Measurements from ENCODE around the gene SEC11A.
"Not testable (repeated sequence)": the region's sequence is repeated elsewhere in the genome, so short reads cannot be mapped to it uniquely, and the experiment has no call there.

Gene SEC11A

DNA sequence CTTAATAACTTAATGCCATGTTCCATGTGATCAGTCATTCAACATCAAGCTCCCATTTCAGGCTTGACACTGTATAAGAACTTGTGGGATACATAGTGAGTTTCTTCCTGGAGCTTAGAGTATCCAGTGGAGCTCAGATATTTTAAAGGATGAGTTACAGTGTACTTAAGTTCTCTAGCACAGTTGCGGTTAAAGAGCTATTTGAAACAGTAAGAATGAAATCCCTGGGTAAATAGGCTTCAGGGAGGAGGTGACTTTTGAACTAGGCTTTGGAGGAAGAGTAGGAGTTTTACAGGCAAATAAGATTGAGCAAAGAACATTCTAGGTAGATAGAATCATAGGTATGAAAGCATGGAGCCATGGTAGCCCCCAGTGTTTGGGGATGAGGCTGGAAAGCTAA, 36.3 kb upstream of the SEC11A start:
- H3K36me3 ChIP-seq (ENCODE audit: control insufficient read depth, insufficient read depth, low read length, severe bottlenecking): no peaks in the 10 kb centered on the region
- no peaks in the 10 kb centered on the region for H3K9me3 ChIP-seq (ENCODE audit: control insufficient read depth, low read length)
- H3K4me1 ChIP-seq (ENCODE audit: control insufficient read depth, insufficient read depth, low read length): peaks cover 30% of the 10 kb centered on the region
- no peak for DNase-seq (ENCODE audit: low read depth)
- H3K9ac ChIP-seq (ENCODE audit: low read length): no peak overlapping the region
- no peaks in the 10 kb centered on the region for H3K27me3 ChIP-seq (replicated peaks; ENCODE audit: control insufficient read depth, insufficient read depth, low read length)
- H3K4me3 ChIP-seq (ENCODE audit: low read length): peak overlapping the region; percentile 52

DNA sequence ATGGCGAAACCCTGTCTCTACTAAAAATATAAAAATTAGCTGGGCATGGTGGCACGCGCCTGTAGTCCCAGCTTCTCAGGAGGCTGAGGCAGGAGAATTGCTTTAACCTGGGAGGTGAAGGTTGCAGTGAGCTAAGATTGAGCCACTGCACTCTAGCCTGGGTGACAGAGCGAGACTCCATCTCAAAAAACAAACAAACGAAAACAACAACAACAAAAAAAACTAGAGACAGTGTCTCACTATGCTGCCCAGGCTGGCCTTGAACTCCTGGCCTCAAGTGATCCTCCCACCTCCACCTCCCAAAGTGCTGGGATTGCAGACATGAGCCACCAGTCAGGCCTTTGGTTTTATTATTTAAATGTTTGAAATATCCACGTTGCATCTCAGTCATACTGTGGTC, 35.8 kb upstream of the SEC11A start:
- DNase-seq (ENCODE audit: low read depth); H3K4me3 ChIP-seq (ENCODE audit: low read length); H3K9me3 ChIP-seq (ENCODE audit: control insufficient read depth, low read length); H3K9ac ChIP-seq (ENCODE audit: low read length); H3K27me3 ChIP-seq (replicated peaks; ENCODE audit: control insufficient read depth, insufficient read depth, low read length); H3K36me3 ChIP-seq (ENCODE audit: control insufficient read depth, insufficient read depth, low read length, severe bottlenecking): not testable (repeated sequence)
- peaks cover 33% of the 10 kb centered on the region for H3K4me1 ChIP-seq (ENCODE audit: control insufficient read depth, insufficient read depth, low read length)

DNA sequence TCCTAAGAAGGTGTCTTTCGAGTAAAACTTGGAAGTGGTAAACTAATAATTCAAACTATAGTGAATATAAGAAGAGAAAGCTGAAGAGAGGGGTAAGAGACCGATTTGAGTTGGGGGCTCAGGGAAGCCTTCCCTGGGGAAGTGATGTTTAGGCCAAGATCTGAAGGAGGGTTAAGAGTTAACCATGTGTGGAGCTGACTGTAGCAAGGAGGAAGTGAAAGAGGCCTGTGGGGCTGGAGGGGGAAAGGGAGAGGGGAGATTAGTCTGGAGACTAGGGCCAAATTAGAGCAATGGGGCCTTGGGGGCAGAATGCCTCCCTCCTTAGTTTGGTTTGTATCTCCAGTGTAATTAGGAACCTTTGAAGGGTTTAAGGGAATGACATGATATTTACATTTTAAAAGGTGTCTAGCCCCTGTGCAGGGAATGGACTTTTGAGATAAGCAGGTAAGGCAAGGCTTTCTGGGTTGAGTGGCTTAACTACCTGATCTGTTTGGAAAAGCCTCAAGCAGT, 34.7 kb upstream of the SEC11A start:
- Histone ChIP-seq H3K4me3 (ENCODE audit: low read length) (peak overlapping the region; percentile 31), H3K27me3 (replicated peaks; ENCODE audit: control insufficient read depth, insufficient read depth, low read length) (no peaks in the 10 kb centered on the region), H3K4me1 (ENCODE audit: control insufficient read depth, insufficient read depth, low read length) (peaks cover 33% of the 10 kb centered on the region), H3K36me3 (ENCODE audit: control insufficient read depth, insufficient read depth, low read length, severe bottlenecking) (no peaks in the 10 kb centered on the region), H3K9me3 (ENCODE audit: control insufficient read depth, low read length) (no peaks in the 10 kb centered on the region), H3K9ac (ENCODE audit: low read length) (peak overlapping the region; percentile 20)
- no peak for DNase-seq (ENCODE audit: low read depth)

DNA sequence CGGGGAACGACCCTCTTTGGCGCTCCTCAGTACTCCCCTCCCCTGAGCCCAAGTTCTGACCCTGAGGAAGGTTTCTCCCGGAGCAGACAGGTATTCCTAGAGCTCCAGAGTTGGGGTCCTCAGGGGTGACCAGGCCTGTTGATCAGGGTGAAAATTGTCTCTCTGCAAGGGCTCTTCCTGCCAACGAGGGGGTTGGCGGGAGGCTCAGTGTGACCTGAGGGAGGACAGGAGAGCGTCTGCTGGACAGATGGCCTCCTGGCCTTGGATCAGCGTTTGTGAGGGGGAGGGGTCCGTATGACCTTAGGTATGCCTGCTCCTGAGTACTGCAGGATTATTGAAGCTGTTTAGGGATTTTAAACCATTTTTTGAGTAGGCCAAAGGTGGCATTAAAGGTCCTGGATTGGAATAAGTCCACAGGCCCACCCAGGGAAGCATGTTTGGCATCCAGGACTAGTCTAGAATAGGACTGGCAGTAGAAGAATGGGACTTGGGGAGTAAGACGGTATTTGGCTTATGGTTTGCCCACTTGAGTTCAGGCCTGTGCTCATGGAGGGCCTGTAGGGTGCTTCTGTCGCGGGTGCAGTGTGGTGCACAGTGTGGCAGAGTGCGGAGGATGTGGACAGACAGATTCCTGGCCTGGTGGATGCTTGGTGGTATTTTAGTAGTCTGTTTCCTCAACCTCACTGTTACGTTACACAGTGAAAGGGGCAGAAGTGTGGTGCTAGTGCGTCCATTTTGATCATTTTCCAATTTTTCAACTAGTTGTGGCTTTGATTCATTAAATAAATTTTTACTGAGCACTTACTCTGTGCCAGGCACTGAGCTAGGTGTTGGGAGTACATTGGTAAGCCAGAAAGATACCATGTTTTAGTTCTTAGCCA, 33.4 kb upstream of the SEC11A start:
- no peaks in the 10 kb centered on the region for H3K9me3 ChIP-seq (ENCODE audit: control insufficient read depth, low read length)
- H3K27me3 ChIP-seq (replicated peaks; ENCODE audit: control insufficient read depth, insufficient read depth, low read length): no peaks in the 10 kb centered on the region
- no peaks in the 10 kb centered on the region for H3K36me3 ChIP-seq (ENCODE audit: control insufficient read depth, insufficient read depth, low read length, severe bottlenecking)
- peak overlapping the region; percentile 99 for H3K9ac ChIP-seq (ENCODE audit: low read length)
- DNase-seq (ENCODE audit: low read depth): peak; percentile 50
- peaks cover 33% of the 10 kb centered on the region for H3K4me1 ChIP-seq (ENCODE audit: control insufficient read depth, insufficient read depth, low read length)
- peak overlapping the region; percentile 96 for H3K4me3 ChIP-seq (ENCODE audit: low read length)

DNA sequence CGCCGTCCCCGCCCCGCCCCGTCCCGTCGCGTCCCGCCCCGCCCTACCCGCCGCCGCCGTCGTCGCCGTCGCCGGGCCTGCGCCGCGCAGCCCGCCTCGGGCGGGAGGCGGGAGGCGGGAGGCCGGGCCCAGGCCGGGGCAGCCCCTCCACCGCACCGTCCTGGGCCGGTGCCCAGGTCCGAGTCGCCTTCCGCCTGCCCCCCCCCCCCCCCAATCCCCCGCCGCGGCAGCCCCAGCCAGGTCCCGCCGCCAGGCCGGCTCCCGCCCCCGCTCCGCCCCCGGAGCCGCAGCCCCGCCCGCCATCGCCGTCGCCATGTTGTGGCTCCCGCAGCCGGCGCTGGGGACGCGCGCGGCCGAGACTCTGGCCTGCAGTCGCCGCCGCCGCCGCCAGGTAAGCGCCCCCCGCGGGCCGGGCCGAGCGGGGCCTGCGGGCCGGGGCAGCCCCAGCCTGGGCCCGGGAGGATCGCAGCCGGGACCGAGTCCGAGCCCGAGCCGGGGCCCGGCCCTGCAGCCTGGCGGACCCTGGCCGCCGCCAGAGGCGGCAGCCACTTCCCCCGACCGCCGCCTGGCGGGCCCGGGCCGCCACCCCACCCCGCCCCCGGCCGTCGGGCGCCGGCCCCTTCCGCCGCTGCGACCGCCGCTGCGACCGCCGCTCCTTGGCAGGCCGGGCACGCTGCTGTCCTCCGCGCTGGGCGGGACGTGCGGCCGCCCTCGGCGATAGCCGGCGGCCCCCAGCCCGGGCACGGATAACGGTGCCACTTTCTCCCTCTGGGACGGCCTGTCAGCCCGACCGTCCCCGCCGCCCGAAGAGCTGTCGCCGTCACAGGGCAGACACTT, 32.6 kb upstream of the SEC11A start, which contains the start of gene ZNF592:
Gene ZNF592 (plus strand): TSS at position 319 of the 837 bp plus-strand sequence. CDS start 34,084 bp downstream, outside the sequence.
- Histone ChIP-seq H3K9me3 (ENCODE audit: control insufficient read depth, low read length) (no peaks in the 10 kb centered on the region), H3K4me3 (ENCODE audit: low read length) (peak within 1 kb of the TSS; percentile 96), H3K4me1 (ENCODE audit: control insufficient read depth, insufficient read depth, low read length) (peaks cover 33% of the 10 kb centered on the region), H3K27me3 (replicated peaks; ENCODE audit: control insufficient read depth, insufficient read depth, low read length) (no peaks in the 10 kb centered on the region), H3K36me3 (ENCODE audit: control insufficient read depth, insufficient read depth, low read length, severe bottlenecking) (no peaks in the 10 kb centered on the region), H3K9ac (ENCODE audit: low read length) (peak within 1 kb of the TSS; percentile 99)
- peak; percentile 88 for DNase-seq (ENCODE audit: low read depth)

DNA sequence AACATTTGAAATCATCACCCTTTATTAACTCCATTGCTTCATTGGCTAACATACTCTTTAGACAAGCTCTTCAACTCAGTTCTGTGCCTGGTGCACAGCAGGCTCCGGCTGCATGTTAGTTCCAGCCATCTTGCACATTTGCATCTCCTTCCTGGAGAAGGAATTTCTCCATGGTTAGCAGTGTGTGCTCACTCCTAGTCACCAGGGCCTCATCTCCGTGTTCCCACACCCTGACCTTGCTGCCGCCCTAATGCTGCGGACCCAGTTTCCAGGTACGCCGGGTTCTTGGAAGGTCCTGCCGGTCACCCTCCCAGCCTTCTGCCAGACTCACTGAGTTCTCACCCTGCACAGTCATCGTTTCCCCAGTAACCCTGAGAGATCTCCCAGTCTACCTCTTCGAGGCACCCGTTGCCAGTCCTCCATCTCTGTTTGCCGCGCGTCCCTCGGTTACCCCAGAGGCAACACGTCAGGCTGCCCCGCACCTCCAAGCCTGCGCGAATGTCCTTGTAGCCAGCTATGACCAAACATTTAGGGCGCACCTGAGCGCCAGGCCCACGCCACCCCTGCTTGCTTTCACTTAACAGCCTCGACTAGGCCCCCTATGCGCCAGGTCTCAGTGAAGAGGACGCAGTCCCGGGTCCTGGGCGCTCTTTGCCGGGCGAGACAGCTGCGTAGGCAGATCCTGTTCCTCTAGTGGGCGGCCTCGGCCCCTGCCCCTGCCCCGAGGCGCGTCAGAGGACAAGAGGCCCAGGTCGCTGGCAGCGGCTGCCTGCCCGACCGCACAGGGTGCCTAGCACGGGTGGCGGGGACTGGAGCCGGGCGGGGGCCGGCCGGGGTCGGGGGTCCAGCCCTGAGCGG, 31.7 kb upstream of the SEC11A start:
- Histone ChIP-seq H3K27me3 (replicated peaks; ENCODE audit: control insufficient read depth, insufficient read depth, low read length) (no peaks in the 10 kb centered on the region), H3K9me3 (ENCODE audit: control insufficient read depth, low read length) (no peaks in the 10 kb centered on the region), H3K36me3 (ENCODE audit: control insufficient read depth, insufficient read depth, low read length, severe bottlenecking) (no peaks in the 10 kb centered on the region), H3K9ac (ENCODE audit: low read length) (peak overlapping the region; percentile 97), H3K4me3 (ENCODE audit: low read length) (peak overlapping the region; percentile 94), H3K4me1 (ENCODE audit: control insufficient read depth, insufficient read depth, low read length) (peaks cover 27% of the 10 kb centered on the region)
- peak; percentile 80 for DNase-seq (ENCODE audit: low read depth)

DNA sequence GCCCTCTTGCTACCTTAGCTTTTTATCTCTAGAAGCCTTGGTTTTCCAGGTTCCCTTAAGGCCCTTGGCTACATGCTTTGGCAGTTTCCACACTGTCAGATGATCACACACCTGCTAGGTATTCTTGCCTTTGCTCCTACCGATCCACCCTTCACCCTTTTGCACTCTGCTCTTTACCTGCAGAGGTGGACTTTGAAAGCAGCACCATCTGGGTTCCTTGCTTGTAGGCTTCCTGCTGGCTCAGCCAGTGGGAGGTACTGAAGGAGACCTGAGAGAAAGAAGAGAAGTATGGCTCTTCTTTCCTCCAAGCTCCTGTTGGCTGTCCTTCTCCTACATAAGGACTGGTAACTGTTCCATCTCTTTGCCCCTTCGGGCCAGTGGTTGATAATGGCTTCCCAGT, 25.2 kb upstream of the SEC11A start:
- Histone ChIP-seq H3K4me3 (ENCODE audit: low read length) (no peak overlapping the region), H3K27me3 (replicated peaks; ENCODE audit: control insufficient read depth, insufficient read depth, low read length) (no peaks in the 10 kb centered on the region), H3K36me3 (ENCODE audit: control insufficient read depth, insufficient read depth, low read length, severe bottlenecking) (no peaks in the 10 kb centered on the region), H3K4me1 (ENCODE audit: control insufficient read depth, insufficient read depth, low read length) (peaks cover 6% of the 10 kb centered on the region), H3K9me3 (ENCODE audit: control insufficient read depth, low read length) (no peaks in the 10 kb centered on the region), H3K9ac (ENCODE audit: low read length) (no peak overlapping the region)
- no peak for DNase-seq (ENCODE audit: low read depth)

DNA sequence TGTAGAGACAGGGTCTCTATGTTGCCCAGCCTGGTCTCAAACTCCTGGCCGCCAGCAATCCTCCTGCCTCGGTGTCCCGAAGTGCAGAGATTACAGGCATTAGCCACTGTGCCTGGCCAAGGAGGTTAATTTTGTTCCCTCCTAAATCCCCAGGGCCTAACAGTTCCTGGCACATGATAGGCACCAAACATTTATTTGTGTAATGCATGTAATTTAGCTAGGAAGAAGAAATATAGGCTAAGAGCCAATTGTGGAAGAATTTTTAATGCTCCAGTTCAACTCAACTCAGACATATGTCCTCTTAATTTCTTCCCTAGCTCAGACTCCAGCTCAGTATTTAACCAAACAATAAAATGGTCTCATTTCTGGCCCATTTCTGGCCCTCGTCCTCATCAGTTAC, 24.8 kb upstream of the SEC11A start:
- Histone ChIP-seq H3K36me3 (ENCODE audit: control insufficient read depth, insufficient read depth, low read length, severe bottlenecking) (no peaks in the 10 kb centered on the region), H3K27me3 (replicated peaks; ENCODE audit: control insufficient read depth, insufficient read depth, low read length) (no peaks in the 10 kb centered on the region), H3K4me1 (ENCODE audit: control insufficient read depth, insufficient read depth, low read length) (peaks cover 6% of the 10 kb centered on the region)

DNA sequence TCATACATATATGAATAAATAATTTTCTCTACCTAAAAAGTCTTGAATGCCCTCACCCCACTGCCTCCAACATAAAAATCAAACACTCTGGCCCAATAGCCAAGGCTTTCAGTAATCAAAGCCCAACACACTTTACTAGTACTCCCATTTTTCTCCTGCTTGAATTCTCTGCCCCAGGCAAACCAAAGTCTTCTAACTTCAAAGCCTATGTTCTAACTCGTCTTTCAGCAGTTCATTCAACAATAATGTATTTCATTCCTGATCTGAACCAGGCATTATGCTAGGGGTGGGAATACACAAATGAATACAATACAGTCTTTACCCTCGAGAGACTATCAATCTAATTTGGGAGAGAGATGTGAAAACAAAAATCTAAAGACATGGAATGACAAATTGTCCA, 21.1 kb upstream of the SEC11A start:
- Histone ChIP-seq H3K4me3 (ENCODE audit: low read length) (no peak overlapping the region), H3K9ac (ENCODE audit: low read length) (no peak overlapping the region), H3K4me1 (ENCODE audit: control insufficient read depth, insufficient read depth, low read length) (peaks cover 11% of the 10 kb centered on the region), H3K36me3 (ENCODE audit: control insufficient read depth, insufficient read depth, low read length, severe bottlenecking) (no peaks in the 10 kb centered on the region), H3K27me3 (replicated peaks; ENCODE audit: control insufficient read depth, insufficient read depth, low read length) (no peaks in the 10 kb centered on the region), H3K9me3 (ENCODE audit: control insufficient read depth, low read length) (no peaks in the 10 kb centered on the region)
- DNase-seq (ENCODE audit: low read depth): no peak

More for the DNA sequence above, 24.8 kb upstream of the SEC11A start:
- Histone ChIP-seq H3K4me3 (ENCODE audit: low read length) (no peak overlapping the region), H3K9me3 (ENCODE audit: control insufficient read depth, low read length) (no peaks in the 10 kb centered on the region), H3K9ac (ENCODE audit: low read length) (no peak overlapping the region)
- no peak for DNase-seq (ENCODE audit: low read depth)

DNA sequence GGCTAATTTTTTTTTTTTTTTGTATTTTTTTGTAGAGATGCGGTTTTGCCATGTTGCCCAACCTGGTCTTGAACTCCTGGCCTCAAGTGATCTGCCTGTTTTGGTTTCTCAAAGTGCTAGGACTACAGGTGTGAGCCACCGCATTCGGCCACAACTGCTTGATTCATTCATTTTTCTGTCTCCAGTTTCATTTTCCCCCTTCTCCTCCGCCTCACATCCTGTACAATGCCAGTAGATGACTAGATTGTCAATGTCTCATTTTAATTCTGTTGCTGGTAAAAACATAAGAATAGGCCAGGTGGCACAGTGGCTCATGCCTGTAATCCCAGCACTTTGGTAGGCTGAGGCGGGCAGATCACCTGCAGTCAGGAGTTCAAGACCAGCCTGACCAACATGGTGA, 20.4 kb upstream of the SEC11A start:
- Histone ChIP-seq H3K27me3 (replicated peaks; ENCODE audit: control insufficient read depth, insufficient read depth, low read length) (no peaks in the 10 kb centered on the region), H3K36me3 (ENCODE audit: control insufficient read depth, insufficient read depth, low read length, severe bottlenecking) (no peaks in the 10 kb centered on the region), H3K4me3 (ENCODE audit: low read length) (no peak overlapping the region), H3K9ac (ENCODE audit: low read length) (no peak overlapping the region), H3K4me1 (ENCODE audit: control insufficient read depth, insufficient read depth, low read length) (peaks cover 14% of the 10 kb centered on the region), H3K9me3 (ENCODE audit: control insufficient read depth, low read length) (no peaks in the 10 kb centered on the region)
- no peak for DNase-seq (ENCODE audit: low read depth)

All from adipocyte (in vitro differentiated cells).